ENCODE data around the gene LEFTY2. TPM values are rescaled to one million over a fixed set of nuclear protein-coding genes. Genes with fewer than 3 reads are reported as not detected.
A peak's percentile ranks its signal among the peaks of the same experiment; 100 is the strongest.

The LEFTY2 gene
- total and polyA plus RNA-seq, 2 of the 4 experiments (the other 2 are of a cell fraction): not detected

GRCh38 chr1:225931270-225932136 is 9.5 kb downstream of the LEFTY2 start:
- H3K9me3 ChIP-seq (ENCODE audit: control insufficient read depth, insufficient read depth, low read length): no peaks in the 10 kb centered on the region
- H4K8ac ChIP-seq (ENCODE audit: low read depth in 2 of 2, low read length in 2 of 2): no peak overlapping the region
- no peak overlapping the region for H3K14ac ChIP-seq (replicated peaks; ENCODE audit: low read depth, low read length)
- H2BK120ac ChIP-seq (ENCODE audit: low read depth, low read length): no peak overlapping the region
- no TSS peak for BruUV-seq (replicated peaks)
- no CpG with 5 or more reads among the region's 5 CpGs for WGBS, 2 experiments (ENCODE audit: extremely low coverage in 2 of 2, insufficient read length in 1 of 2)
- no peak overlapping the region for H2BK15ac ChIP-seq (ENCODE audit: low read depth, low read length)
- intact Hi-C loops (cut with micrococcal nuclease) (no loop called here), in situ Hi-C loops (cut with MboI; ENCODE audit: low sequenced_read_pairs) (no loop called here), dilution Hi-C loops (cut with HindIII; ENCODE audit: low sequenced_read_pairs, unreplicated experiment) (no loop called here)
- no peak overlapping the region for H2BK5ac ChIP-seq (ENCODE audit: low read depth, low read length, poor library complexity, severe bottlenecking)
- no peak overlapping the region for H4K91ac ChIP-seq (ENCODE audit: insufficient read depth, low read depth, low read length)
- ChIA-PET CTCF (interaction anchor here (0.6 to 0.7 kb wide), 3 partner anchors 11 to 522 kb away, joined by 3 read pairs; no protein-coding TSS in a partner anchor), POLR2A (ENCODE audit: unreplicated experiment) (interaction anchor here (0.7 kb wide), 1 partner anchor 454 kb away, joined by 3 read pairs; no protein-coding TSS in a partner anchor)
- DNase-seq (no peak), ATAC-seq (ENCODE audit: low read depth) (no peak)
- no peak overlapping the region for H3K23ac ChIP-seq (ENCODE audit: low read depth, low read length)
- no peaks in the 10 kb centered on the region for H3K27me3 ChIP-seq (ENCODE audit: control insufficient read depth, insufficient read depth, low read length)
- H2AK5ac ChIP-seq (ENCODE audit: low read depth, low read length): no peak overlapping the region
- H3K4ac ChIP-seq (ENCODE audit: low read depth, low read length): no peak overlapping the region
- no peaks in the 10 kb centered on the region for H4K20me1 ChIP-seq (ENCODE audit: insufficient read depth, low read length)
- H3K36me3 ChIP-seq (ENCODE audit: control insufficient read depth, insufficient read depth, low read length): no peaks in the 10 kb centered on the region
- no peak overlapping the region for H3K18ac ChIP-seq (ENCODE audit: low read depth, low read length)
- H3K4me2 ChIP-seq (ENCODE audit: low read depth, low read length): no peak overlapping the region
- no peaks in the 10 kb centered on the region for H3K4me1 ChIP-seq (ENCODE audit: control insufficient read depth, insufficient read depth, low read length)
- no peak overlapping the region for H3K9ac ChIP-seq (ENCODE audit: low read depth, low read length)
- H2AFZ ChIP-seq (replicated peaks; ENCODE audit: low read length, poor library complexity): peak overlapping the region; percentile 70
- H2BK20ac ChIP-seq (ENCODE audit: low read depth, low read length): no peak overlapping the region
- H3K56ac ChIP-seq (ENCODE audit: extremely low read depth, insufficient read depth, low read length): no peak overlapping the region
- H3K4me3 ChIP-seq (ENCODE audit: insufficient read depth, low read depth, low read length): no peak overlapping the region
- H2AK9ac ChIP-seq (replicated peaks; ENCODE audit: low read depth, low read length, poor library complexity): no peak overlapping the region
- no peak for TF ChIP-seq CHD1 (IDR thresholded peaks at IDR 0.05; ENCODE audit: low read depth, low read length)
- H3K27ac ChIP-seq (ENCODE audit: insufficient read depth, low read length): no peak overlapping the region
- H4K5ac ChIP-seq (ENCODE audit: low read depth, low read length): no peak overlapping the region
- H3K9me1 ChIP-seq (ENCODE audit: insufficient read depth, low read length): no peaks in the 10 kb centered on the region; the same call in 1 of the 2 replicates
- no peaks in the 10 kb centered on the region for H3K79me1 ChIP-seq (ENCODE audit: low read depth in 1 of 2, low read length in 2 of 2)
